A549 (cell line): ENCODE data around the gene SAPCD1. TPM values are rescaled to one million over a fixed set of nuclear protein-coding genes. Genes with fewer than 3 reads are reported as not detected.

Experiments
- ATAC-seq, 2 experiments: fragments of 200-7000 bp in 1 of 2; fragments of >200 bp in 1 of 2; cut with Nextera tagmentation in 1 of 2; cut with Tn5 transposase in 1 of 2; 3 replicates each; pipeline versions ENCODE4 v1.8.0 to v1.9.1; 2018 to 2020; ENCODE audit warnings: mild to moderate bottlenecking in 1 of 2, moderate library complexity in 1 of 2
- CTCF ChIA-PET: fragments of 300-600 bp; sonication (Branson Sonifier 250); formaldehyde crosslinking; extraction: SDS; loops from one replicate; lab custom pipeline; 2021; ENCODE audit warnings: antibody characterized with exemption, inconsistent platforms; lab: Yijun Ruan, JAX
- POLR2A ChIA-PET: fragments of 350-600 bp; formaldehyde crosslinking; extraction: SDS; loops from one replicate; lab custom pipeline; 2021; ENCODE audit warnings: antibody characterized with exemption, inconsistent platforms; lab: Yijun Ruan, JAX
- DNase-seq, 2 experiments: peaks; one replicate each; pipeline versions ENCODE4 v3.0.0 to v3.0.0-alpha.2; 2011 to 2016; ENCODE audit warnings: low read depth in 1 of 2, low spot score in 1 of 2
- FAIRE-seq: peaks from 2 replicates; lab custom pipeline; 2011; peaks lifted over from hg19 to GRCh38; lab: Jason Lieb, UNC
- H3K27ac ChIP-seq, 2 experiments: fragments of >200 bp; sonication (Bioruptor Twin); formaldehyde crosslinking; 3 replicates each; pipeline ENCODE4 v1.5.1; 2016 to 2017
- H3K4me1 ChIP-seq: fragments of >200 bp; sonication (Bioruptor Twin); formaldehyde crosslinking; 3 replicates; pipeline ENCODE4 v1.6.1; 2016
- H3K4me2 ChIP-seq: fragments of >200 bp; sonication (Bioruptor Twin); formaldehyde crosslinking; 3 replicates; pipeline ENCODE4 v1.6.1; 2016
- H3K4me3 ChIP-seq: fragments of >200 bp; sonication (Bioruptor Twin); formaldehyde crosslinking; 3 replicates; pipeline ENCODE4 v1.5.1; 2016
- H3K9me3 ChIP-seq: fragments of >200 bp; sonication (Bioruptor Twin); formaldehyde crosslinking; 3 replicates; pipeline ENCODE4 v1.6.1; 2016
- BHLHE40 ChIP-seq: IDR thresholded peaks from 2 replicates; pipeline ENCODE4 v1.6.1; 2012; ENCODE audit warnings: low read depth, low read length, inconsistent platforms
- CTCF ChIP-seq: fragments of >200 bp; sonication (Bioruptor Twin); formaldehyde crosslinking; IDR thresholded peaks from 3 replicates; pipeline ENCODE4 v1.5.1; 2016
- ELK1 ChIP-seq: fragments of 150-350 bp; IDR thresholded peaks from 2 replicates; pipeline ENCODE4 v1.6.1; 2014; ENCODE audit warnings: low read depth, mild to moderate bottlenecking, low read length
- FOXS1 ChIP-seq: fragments of 250-450 bp; sonication (Bioruptor Pico); IDR thresholded peaks from 2 replicates; pipeline ENCODE4 v1.5.0; 2020; ENCODE audit warnings: mild to moderate bottlenecking, moderate library complexity
- HDAC2 ChIP-seq: fragments of 200-600 bp; sonication (generic); IDR thresholded peaks from 2 replicates; pipeline ENCODE4 v1.6.1; 2016
- HEYL ChIP-seq: fragments of 250-450 bp; sonication (Bioruptor Pico); IDR thresholded peaks from 2 replicates; pipeline ENCODE4 v1.8.0; 2021; ENCODE audit warnings: mild to moderate bottlenecking, moderate library complexity
- HOXA7 ChIP-seq: fragments of 250-450 bp; sonication (Bioruptor Pico); IDR thresholded peaks from 2 replicates; pipeline ENCODE4 v1.5.0; 2020; ENCODE audit warnings: mild to moderate bottlenecking, moderate library complexity
- HOXB13 ChIP-seq: fragments of 250-450 bp; sonication (Bioruptor Pico); IDR thresholded peaks from 2 replicates; pipeline ENCODE4 v1.5.0; 2020; ENCODE audit warnings: low read depth, mild to moderate bottlenecking, moderate library complexity
- HOXB5 ChIP-seq: fragments of 250-450 bp; sonication (Bioruptor Pico); IDR thresholded peaks from 2 replicates; pipeline ENCODE4 v1.5.0; 2020; ENCODE audit warnings: mild to moderate bottlenecking, moderate library complexity
- JUN ChIP-seq, 2 experiments: fragments of >200 bp; sonication (Bioruptor Twin); formaldehyde crosslinking; IDR thresholded peaks; 2 replicates in 1 of 2; 3 replicates in 1 of 2; pipeline ENCODE4 v1.6.1; 2016 to 2017
- KDM1A ChIP-seq: fragments of 200-600 bp; sonication (generic); IDR thresholded peaks from 2 replicates; pipeline ENCODE4 v1.6.1; 2016; ENCODE audit warnings: low read depth, mild to moderate bottlenecking
- NFE2L2 ChIP-seq: fragments of 150-350 bp; conservative IDR thresholded peaks from 2 replicates; pipeline ENCODE4 v1.6.1; 2014; ENCODE audit warnings: low read length
- NPAS2 ChIP-seq: fragments of 250-450 bp; sonication (Bioruptor Pico); IDR thresholded peaks from 2 replicates; pipeline ENCODE4 v1.8.0; 2022; ENCODE audit warnings: mild to moderate bottlenecking, moderate library complexity, borderline replicate concordance
- NR3C1 ChIP-seq: fragments of >200 bp; sonication (Bioruptor Twin); formaldehyde crosslinking; IDR thresholded peaks from 3 replicates; pipeline ENCODE4 v1.6.1; 2017
- PBX3 ChIP-seq: IDR thresholded peaks from 2 replicates; pipeline ENCODE4 v1.6.1; 2012
- POLR2AphosphoS2 ChIP-seq: conservative IDR thresholded peaks from 2 replicates; pipeline ENCODE4 v1.6.1; 2012; ENCODE audit warnings: low read length, improper control_type of control experiment, inconsistent platforms
- RAD21 ChIP-seq, 2 experiments: fragments of >200 bp in 1 of 2; sonication (Bioruptor Twin) in 1 of 2; formaldehyde crosslinking in 1 of 2; IDR thresholded peaks in 1 of 2; conservative IDR thresholded peaks in 1 of 2; 2 replicates in 1 of 2; 3 replicates in 1 of 2; pipeline ENCODE4 v1.6.1; 2012 to 2018; ENCODE audit warnings: inconsistent platforms in 1 of 2
- RCOR1 ChIP-seq: fragments of 150-350 bp; IDR thresholded peaks from 2 replicates; pipeline ENCODE4 v1.6.1; 2014; ENCODE audit warnings: antibody characterized with exemption, low read length, low read depth
- SMC3 ChIP-seq: fragments of >200 bp; sonication (Bioruptor Twin); formaldehyde crosslinking; IDR thresholded peaks from 3 replicates; pipeline ENCODE4 v1.6.1; 2018; ENCODE audit warnings: inconsistent platforms
- ZC3H11A ChIP-seq: fragments of 450-650 bp; IDR thresholded peaks from 2 replicates; pipeline ENCODE4 v1.6.1; 2014; ENCODE audit warnings: antibody characterized with exemption, mild to moderate bottlenecking
- ZNF302 ChIP-seq: fragments of 250-450 bp; sonication (Bioruptor Pico); IDR thresholded peaks from 2 replicates; pipeline ENCODE4 v1.9.0; 2021; ENCODE audit warnings: inconsistent platforms, mild to moderate bottlenecking, moderate library complexity
- ZSCAN20 ChIP-seq: fragments of 250-450 bp; sonication (Bioruptor Pico); IDR thresholded peaks from 2 replicates; pipeline ENCODE4 v1.8.0; 2022; ENCODE audit warnings: mild to moderate bottlenecking, moderate library complexity
- WGBS: methylation state at CpG from one replicate; pipeline ENCODE4 v1.1.6; 2017; ENCODE audit errors: missing lambda C conversion rate; 5-methylcytosine and 5-hydroxymethylcytosine counted together
- polyA plus RNA-seq, 4 experiments: library from polyadenylated mRNA; depleted of rRNA in 3 of 4; stranded (reverse); fragments of >200 nt; fragmentation: RNase III in 1 of 4; extraction: RNeasy Plus Mini Kit Qiagen cat#74134 plus additional on column Dnase treatment in 1 of 4; gene quantifications; 2 replicates in 3 of 4; 3 replicates in 1 of 4; pipeline ENCODE4 v1.2.3, GENCODE V29; 2011 to 2017

Gene SAPCD1
- polyA plus RNA-seq, 2 of the 4 experiments (the other 2 are of a cell fraction), result 5.8 to 6.9 TPM

GRCh38 chr6:31785475-31785874 lies 23.0 kb downstream of the SAPCD1 start:
- ChIA-PET POLR2A (interaction anchor here (1.4 to 1.5 kb wide), 2 partner anchors 30 to 42 kb away, joined by 3 read pairs; partner anchors contain the start of genes HSPA1A, HSPA1B and HSPA1L), CTCF (interaction anchor here (0.6 to 1.7 kb wide), 8 partner anchors 9 to 45 kb away, joined by 3 to 6 read pairs (median 4); partner anchors contain the start of gene VARS1)
- DNase-seq, result no peak
- Histone ChIP-seq H3K27ac (no peak overlapping the region), H3K4me3 (no peak overlapping the region), H3K4me1 (no peaks in the 10 kb centered on the region), H3K9me3 (no peaks in the 10 kb centered on the region), H3K4me2 (no peak overlapping the region)
- TF ChIP-seq RAD21 (conservative IDR thresholded peaks at IDR 0.05 in 1 of 2, IDR thresholded peaks at IDR 0.05 in 1 of 2), result no peak
- TF ChIP-seq NPAS2, result no peak
- no peak for TF ChIP-seq HDAC2
- TF ChIP-seq JUN (IDR thresholded peaks at IDR 0.05), result no peak
- no peak for TF ChIP-seq ZC3H11A
- TF ChIP-seq HEYL (CRISPR knock-in tag), result no peak
- TF ChIP-seq FOXS1 (CRISPR knock-in tag), result no peak
- TF ChIP-seq HOXB13 (CRISPR knock-in tag), result no peak
- no peak for TF ChIP-seq RCOR1
- TF ChIP-seq HOXA7, result no peak
- TF ChIP-seq POLR2AphosphoS2, result no peak
- TF ChIP-seq HOXB5, result no peak
- no peak for TF ChIP-seq SMC3
- TF ChIP-seq ZNF302 (CRISPR knock-in tag), result no peak
- TF ChIP-seq NR3C1, result no peak
- no peak for TF ChIP-seq KDM1A
- no peak for TF ChIP-seq NFE2L2
- TF ChIP-seq PBX3, result no peak
- no peak for TF ChIP-seq BHLHE40
- FAIRE-seq, result no peak
- WGBS, result 97% methylated on average over 4 of the region's 11 CpGs
- no peak for ATAC-seq

GRCh38 chr6:31791324-31792089 lies 29.1 kb downstream of the SAPCD1 start:
- H3K9me3 ChIP-seq, result no peaks in the 10 kb centered on the region
- peaks cover 23% of the 10 kb centered on the region; the same call in 2 of the 3 replicates for H3K4me1 ChIP-seq
- H3K4me3 ChIP-seq, result no peak overlapping the region
- H3K4me2 ChIP-seq, result no peak overlapping the region
- no peak overlapping the region for H3K27ac ChIP-seq
- FAIRE-seq (no peak), DNase-seq (peak; percentile 33 to 77), ATAC-seq (peak; percentile 38 to 70; a peak in 3 of 6 replicates)
- 69% methylated on average over 12 of the region's 12 CpGs for WGBS
- 0 out of 3 replicates have a peak, but pooled peaks have one; percentile 22 for TF ChIP-seq SMC3
- TF ChIP-seq ZSCAN20 (CRISPR knock-in tag), result no peak
- no peak for TF ChIP-seq ELK1
- no peak for TF ChIP-seq HEYL (CRISPR knock-in tag)
- peak; percentile 49 for TF ChIP-seq CTCF
- CTCF ChIA-PET, result interaction anchor here (0.9 to 2.8 kb wide), 15 partner anchors 11 to 93 kb away, joined by 3 to 18 read pairs (median 4); partner anchors contain the start of genes CLIC1, DDAH2, HSPA1A and HSPA1L
- POLR2A ChIA-PET, result interaction anchor here (0.5 to 1.9 kb wide), 4 partner anchors 24 to 52 kb away, joined by 3 to 8 read pairs (median 4); partner anchors contain the start of genes HSPA1A, HSPA1B and HSPA1L
